K562 (cell line): ENCODE data around the gene MICAL1. TPM values are rescaled to one million over a fixed set of nuclear protein-coding genes. Genes with fewer than 3 reads are reported as not detected.

Experiments
- CHD7 ChIP-seq: fragments of 200-600 bp; sonication (generic); IDR thresholded peaks from one replicate; pipeline ENCODE4 v1.6.1; 2012; ENCODE audit warnings: mild to moderate bottlenecking, low read depth, low read length, inconsistent platforms
- CTCF ChIP-seq, 3 experiments: IDR thresholded peaks in 2 of 3; conservative IDR thresholded peaks in 1 of 3; 2 replicates each; pipeline ENCODE4 v1.5.1; 2011 to 2012; ENCODE audit warnings: low read length in 3 of 3, mild to moderate bottlenecking in 3 of 3, control low read depth in 2 of 3, improper control_type of control experiment in 1 of 3, inconsistent platforms in 1 of 3, low read depth in 1 of 3, mixed read lengths in 1 of 3, moderate library complexity in 1 of 3; ENCODE audit not compliant: insufficient read depth in 2 of 3
- GABPB1 ChIP-seq: sonication (generic); formaldehyde crosslinking; IDR thresholded peaks from 2 replicates; pipeline ENCODE4 v1.8.0; 2022; ENCODE audit warnings: mild to moderate bottlenecking, missing genetic modification reagents
- JUND ChIP-seq, 2 experiments: IDR thresholded peaks; 2 replicates in 1 of 2; 3 replicates in 1 of 2; pipeline ENCODE4 v1.6.1; 2011; ENCODE audit warnings: borderline replicate concordance in 2 of 2, low read depth in 2 of 2, low read length in 2 of 2, improper control_type of control experiment in 1 of 2, missing biosample characterization in 1 of 2, missing genetic modification characterization in 1 of 2, missing genetic modification reagents in 1 of 2
- SMAD4 ChIP-seq: fragments of 250-450 bp; sonication (Bioruptor Pico); conservative IDR thresholded peaks from 2 replicates; pipeline ENCODE4 v1.8.0; 2021; ENCODE audit warnings: inconsistent platforms, mild to moderate bottlenecking, moderate library complexity
- ZBED1 ChIP-seq: IDR thresholded peaks from 2 replicates; pipeline ENCODE4 v1.6.1; 2014
- ZNF507 ChIP-seq: conservative IDR thresholded peaks from 2 replicates; pipeline ENCODE4 v1.6.1; 2017; ENCODE audit warnings: missing genetic modification characterization, missing compliant biosample characterization
- polyA plus RNA-seq, 8 experiments: library from polyadenylated mRNA; depleted of rRNA in 4 of 8; stranded (reverse) in 5 of 8; unstranded in 3 of 8; fragments of >200 nt; fragmentation: Nextera tagmentation in 2 of 8; fragmentation: Illumina TruSeq in 1 of 8; extraction: Ambion mirVana in 2 of 8; extraction: Trizol in 1 of 8; gene quantifications; 2 replicates each; pipeline versions ENCODE4 v1.2.1 to v1.2.3, GENCODE V29; 2011 to 2014; ENCODE audit warnings: inconsistent platforms in 1 of 8, missing spikeins in 1 of 8
- total RNA-seq, 7 experiments: library from RNA; depleted of rRNA in 6 of 7; stranded (reverse); fragments of >200 nt in 6 of 7; fragmentation: Illumina TruSeq in 2 of 7; extraction: Trizol in 2 of 7; gene quantifications; 2 replicates each; pipeline versions ENCODE4 v1.2.1 to v1.2.3, GENCODE V29; 2011 to 2021; ENCODE audit warnings: low replicate concordance in 1 of 7
- TF ChIP-seq, protein P1 (sequence below): fragments of 200-800 bp; sonication (Bioruptor generic); IDR thresholded peaks from 2 replicates; pipeline ENCODE4 v1.6.1; 2017; ENCODE audit warnings: missing genetic modification characterization, missing compliant biosample characterization
- TF ChIP-seq, protein P2 (sequence below), 2 experiments: fragments of 450-650 bp; IDR thresholded peaks; 2 replicates each; pipeline ENCODE4 v1.6.1; 2016

Gene MICAL1
- total and polyA plus RNA-seq, 9 of the 15 experiments (the other 6 are each of a cell fraction or from before 2014, with no cell fraction given), result 0.07 to 15.2 (median 7.0) TPM

DNA sequence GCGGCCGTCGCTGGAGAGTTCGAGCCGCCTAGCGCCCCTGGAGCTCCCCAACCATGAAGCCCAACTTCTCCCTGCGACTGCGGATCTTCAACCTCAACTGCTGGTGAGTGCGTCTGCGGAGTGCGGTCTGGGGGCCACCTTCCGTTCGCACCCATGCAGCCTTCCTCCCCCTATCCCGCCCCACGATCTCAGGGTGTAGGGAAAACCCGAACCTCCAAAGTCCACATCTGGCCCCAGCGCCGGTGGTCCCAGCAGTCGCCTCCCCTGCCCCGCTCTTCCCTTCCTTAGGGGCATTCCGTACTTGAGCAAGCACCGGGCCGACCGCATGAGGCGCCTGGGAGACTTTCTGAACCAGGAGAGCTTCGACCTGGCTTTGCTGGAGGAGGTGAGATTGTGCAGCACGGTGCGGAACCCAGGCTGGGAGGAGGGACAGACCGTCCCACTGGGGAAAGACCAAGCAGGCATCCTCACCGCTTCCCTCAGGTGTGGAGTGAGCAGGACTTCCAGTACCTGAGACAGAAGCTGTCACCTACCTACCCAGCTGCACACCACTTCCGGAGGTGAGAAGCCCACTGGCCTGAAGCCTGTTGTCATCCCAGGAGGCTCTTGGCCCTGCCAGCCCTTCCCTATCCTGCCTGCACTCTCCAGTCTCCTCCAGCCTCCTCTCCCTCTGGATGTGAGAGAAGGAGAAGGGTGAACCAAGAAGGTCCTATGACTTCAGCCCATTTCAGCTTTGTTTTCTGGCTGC lies 14.3 kb downstream of the MICAL1 start (continued):
- TF ChIP-seq, protein P1, sequence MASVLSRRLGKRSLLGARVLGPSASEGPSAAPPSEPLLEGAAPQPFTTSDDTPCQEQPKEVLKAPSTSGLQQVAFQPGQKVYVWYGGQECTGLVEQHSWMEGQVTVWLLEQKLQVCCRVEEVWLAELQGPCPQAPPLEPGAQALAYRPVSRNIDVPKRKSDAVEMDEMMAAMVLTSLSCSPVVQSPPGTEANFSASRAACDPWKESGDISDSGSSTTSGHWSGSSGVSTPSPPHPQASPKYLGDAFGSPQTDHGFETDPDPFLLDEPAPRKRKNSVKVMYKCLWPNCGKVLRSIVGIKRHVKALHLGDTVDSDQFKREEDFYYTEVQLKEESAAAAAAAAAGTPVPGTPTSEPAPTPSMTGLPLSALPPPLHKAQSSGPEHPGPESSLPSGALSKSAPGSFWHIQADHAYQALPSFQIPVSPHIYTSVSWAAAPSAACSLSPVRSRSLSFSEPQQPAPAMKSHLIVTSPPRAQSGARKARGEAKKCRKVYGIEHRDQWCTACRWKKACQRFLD (CRISPR knock-in tag), result peak; percentile 30; the same call in 1 of the 2 replicates
- TF ChIP-seq ZNF507 (tag), result no peak
- TF ChIP-seq ZBED1, result no peak
- no peak for TF ChIP-seq CHD7
- TF ChIP-seq GABPB1 (CRISPR knock-in tag), result peak; percentile 40; the same call in 1 of the 2 replicates
- TF ChIP-seq, protein P2, sequence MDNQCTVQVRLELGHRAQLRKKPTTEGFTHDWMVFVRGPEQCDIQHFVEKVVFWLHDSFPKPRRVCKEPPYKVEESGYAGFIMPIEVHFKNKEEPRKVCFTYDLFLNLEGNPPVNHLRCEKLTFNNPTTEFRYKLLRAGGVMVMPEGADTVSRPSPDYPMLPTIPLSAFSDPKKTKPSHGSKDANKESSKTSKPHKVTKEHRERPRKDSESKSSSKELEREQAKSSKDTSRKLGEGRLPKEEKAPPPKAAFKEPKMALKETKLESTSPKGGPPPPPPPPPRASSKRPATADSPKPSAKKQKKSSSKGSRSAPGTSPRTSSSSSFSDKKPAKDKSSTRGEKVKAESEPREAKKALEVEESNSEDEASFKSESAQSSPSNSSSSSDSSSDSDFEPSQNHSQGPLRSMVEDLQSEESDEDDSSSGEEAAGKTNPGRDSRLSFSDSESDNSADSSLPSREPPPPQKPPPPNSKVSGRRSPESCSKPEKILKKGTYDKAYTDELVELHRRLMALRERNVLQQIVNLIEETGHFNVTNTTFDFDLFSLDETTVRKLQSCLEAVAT (IDR thresholded peaks at IDR 0.05), result peak in 1 of 2 experiments; percentile 38; a peak in 1 of 4 replicates
- TF ChIP-seq SMAD4 (CRISPR knock-in tag), result no peak
- TF ChIP-seq CTCF (IDR thresholded peaks at IDR 0.05 in 2 of 3, conservative IDR thresholded peaks at IDR 0.05 in 1 of 3; ENCODE audit: insufficient read depth in 2 of 3, low read depth in 1 of 3, low read length in 3 of 3), result peak; percentile 29 to 49 (median 47); a peak in 5 of 6 replicates
- no peak for TF ChIP-seq JUND (IDR thresholded peaks at IDR 0.05; ENCODE audit: borderline replicate concordance, low read depth, low read length)
- TF ChIP-seq JUND (tag; IDR thresholded peaks at IDR 0.05; ENCODE audit: borderline replicate concordance, low read depth, low read length), result no peak
